Astrocyte of the cerebellum (primary cell): ENCODE data around the gene KRT15.

Experiments used
- DNase-seq: peaks from one replicate; pipeline ENCODE4 v3.0.0-alpha.2; 2011; ENCODE audit warnings: low read depth
- H3K4me3 ChIP-seq: 2 replicates; pipeline ENCODE4 v1.5.1; 2011; ENCODE audit warnings: mild to moderate bottlenecking, low read depth, low read length, moderate library complexity
- in situ Hi-C: cut with HindIII; loops from 2 replicates; pipeline ENCODE4 v1.10.0; 2017; ENCODE audit warnings: low sequenced_read_pairs
- TF ChIP-seq, protein P1 (sequence below): IDR thresholded peaks from 2 replicates; pipeline ENCODE4 v1.5.1; 2012; ENCODE audit warnings: low read length, low read depth, moderate library complexity, mild to moderate bottlenecking; ENCODE audit errors: missing control alignments

The KRT15 gene

DNA sequence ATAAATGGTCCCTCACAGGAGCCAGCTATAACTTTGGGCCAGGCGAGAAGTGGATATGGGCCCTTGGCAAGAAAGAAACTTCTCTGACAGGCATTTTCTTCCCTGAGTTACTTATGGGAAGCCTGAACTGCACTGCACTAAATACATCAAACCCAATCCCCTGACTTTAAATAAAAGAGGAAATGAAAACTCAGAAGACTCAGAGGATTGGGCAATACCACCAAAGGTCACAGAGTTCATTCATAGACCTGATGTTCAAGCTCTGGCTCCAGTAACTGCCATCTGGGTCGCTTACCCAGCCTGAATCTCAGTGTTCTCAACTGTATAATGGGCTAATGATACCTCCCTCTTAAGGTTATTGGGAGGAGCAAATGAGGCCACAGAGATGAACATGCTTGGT, 38.6 kb downstream of the KRT15 start:
- DNase-seq, result no peak
- TF ChIP-seq, protein P1, sequence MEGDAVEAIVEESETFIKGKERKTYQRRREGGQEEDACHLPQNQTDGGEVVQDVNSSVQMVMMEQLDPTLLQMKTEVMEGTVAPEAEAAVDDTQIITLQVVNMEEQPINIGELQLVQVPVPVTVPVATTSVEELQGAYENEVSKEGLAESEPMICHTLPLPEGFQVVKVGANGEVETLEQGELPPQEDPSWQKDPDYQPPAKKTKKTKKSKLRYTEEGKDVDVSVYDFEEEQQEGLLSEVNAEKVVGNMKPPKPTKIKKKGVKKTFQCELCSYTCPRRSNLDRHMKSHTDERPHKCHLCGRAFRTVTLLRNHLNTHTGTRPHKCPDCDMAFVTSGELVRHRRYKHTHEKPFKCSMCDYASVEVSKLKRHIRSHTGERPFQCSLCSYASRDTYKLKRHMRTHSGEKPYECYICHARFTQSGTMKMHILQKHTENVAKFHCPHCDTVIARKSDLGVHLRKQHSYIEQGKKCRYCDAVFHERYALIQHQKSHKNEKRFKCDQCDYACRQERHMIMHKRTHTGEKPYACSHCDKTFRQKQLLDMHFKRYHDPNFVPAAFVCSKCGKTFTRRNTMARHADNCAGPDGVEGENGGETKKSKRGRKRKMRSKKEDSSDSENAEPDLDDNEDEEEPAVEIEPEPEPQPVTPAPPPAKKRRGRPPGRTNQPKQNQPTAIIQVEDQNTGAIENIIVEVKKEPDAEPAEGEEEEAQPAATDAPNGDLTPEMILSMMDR, result no peak
- no peak overlapping the region for H3K4me3 ChIP-seq
- in situ Hi-C loops, result no loop called here

DNA sequence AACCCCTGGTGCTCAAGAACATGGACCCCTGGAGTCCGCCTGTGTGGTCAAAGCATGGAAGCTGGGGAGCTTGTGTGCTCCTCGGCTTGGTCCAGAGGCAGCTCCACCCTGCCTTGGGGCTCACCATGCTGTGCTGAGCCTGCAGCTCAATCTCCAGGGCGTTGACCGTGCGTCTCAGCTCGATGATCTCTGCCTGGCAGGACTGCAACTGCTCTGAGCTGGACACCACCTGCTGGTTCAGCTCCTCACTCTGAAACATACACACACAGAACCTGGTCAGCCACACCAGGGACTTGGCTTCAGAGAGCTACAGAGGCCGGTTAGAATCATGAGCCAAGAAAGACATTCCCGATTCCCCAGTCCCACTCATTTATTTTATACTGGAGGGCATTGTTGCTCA, 40.5 kb downstream of the KRT15 start:
- in situ Hi-C loops, result no loop called here
- DNase-seq, result no peak
- H3K4me3 ChIP-seq, result no peak overlapping the region
- TF ChIP-seq, protein P1, result no peak

DNA sequence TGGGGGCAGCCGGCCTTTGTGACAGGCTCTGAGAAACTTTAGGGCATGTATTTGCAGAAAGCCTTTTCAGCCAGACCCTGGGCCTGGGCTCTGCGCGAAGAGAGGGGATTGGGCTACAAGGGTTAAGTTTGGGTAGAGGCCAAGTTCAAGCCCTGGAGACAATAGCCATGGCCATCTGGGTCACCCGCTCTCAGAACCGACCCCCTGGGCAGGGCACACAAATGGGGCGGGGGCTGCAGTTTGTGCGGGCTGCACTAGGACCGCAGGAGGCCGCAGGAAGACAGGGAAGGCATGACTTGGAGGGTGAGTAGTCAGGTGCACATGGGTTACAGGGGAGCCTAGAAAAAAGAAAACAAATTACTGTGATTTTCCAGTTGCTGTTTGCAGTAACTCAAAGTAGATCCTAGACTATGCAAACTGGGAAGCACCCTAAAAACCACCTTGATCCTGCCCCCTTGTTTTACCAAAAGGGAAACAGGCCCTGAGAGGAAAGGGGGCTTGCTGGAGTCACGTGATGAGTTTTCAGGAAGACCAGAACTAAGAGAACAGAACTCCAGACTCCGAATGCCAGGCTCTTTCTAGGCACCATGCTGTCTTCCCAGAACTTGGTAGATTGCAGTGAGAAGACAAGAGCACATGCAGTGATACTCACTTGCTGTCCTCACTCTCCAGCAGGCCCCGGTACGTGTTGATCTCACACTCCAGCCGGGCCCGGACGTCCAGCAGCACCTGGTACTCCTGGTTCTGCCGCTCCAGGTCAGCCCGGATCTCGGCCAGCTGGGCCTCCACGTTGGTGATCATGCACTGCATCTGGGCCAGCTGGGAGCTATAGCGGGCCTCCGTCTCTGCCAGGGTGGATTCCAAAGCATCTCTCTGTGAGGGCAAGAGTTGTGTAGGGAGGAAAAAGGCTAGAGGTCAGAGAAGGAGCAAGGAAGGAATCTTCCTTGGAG, 41.5 kb downstream of the KRT15 start:
- no peak overlapping the region for H3K4me3 ChIP-seq
- in situ Hi-C loops, result no loop called here
- TF ChIP-seq, protein P1, result no peak
- no peak for DNase-seq

DNA sequence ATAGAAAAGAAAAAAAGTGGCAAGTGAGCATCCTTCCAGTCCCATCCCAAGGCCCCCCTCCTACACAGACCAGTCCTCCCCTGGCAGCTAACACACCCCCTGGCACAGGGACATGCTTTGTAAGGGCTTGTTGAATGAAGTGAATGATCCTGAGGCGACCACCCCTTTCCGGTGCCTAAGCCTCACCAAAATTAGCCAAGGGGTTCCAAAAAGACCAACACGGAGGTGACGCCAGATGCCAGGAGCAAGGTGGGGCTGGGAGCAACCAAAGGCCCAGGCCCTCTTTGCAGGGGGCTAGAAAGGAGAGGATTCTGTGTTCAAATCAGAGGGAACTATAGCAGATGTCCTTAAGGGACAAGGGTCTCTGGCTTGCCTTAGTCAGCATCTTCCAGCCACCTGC, 43.3 kb downstream of the KRT15 start:
- H3K4me3 ChIP-seq, result no peak overlapping the region
- TF ChIP-seq, protein P1, result no peak
- no peak for DNase-seq
- in situ Hi-C loops, result no loop called here

DNA sequence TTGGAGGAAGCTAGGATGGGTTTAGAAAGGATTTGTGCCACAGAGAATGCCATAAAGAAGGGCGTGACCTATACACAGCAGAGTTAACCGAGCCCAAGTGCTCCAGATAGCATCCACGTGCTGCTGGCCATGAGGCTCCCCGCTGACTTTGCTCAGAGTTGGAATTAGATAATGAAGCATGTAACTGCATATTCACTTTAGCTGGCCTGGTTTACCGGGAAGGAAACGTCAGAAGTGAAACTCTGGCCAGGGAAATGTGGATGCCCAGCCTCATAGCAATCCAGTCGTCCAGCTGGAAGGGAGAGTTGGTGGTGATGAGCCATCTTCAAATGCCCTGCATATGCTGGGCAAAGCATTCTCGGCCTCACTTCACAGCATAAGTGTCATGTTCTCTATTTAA, 43.8 kb downstream of the KRT15 start:
- in situ Hi-C loops, result no loop called here

DNA sequence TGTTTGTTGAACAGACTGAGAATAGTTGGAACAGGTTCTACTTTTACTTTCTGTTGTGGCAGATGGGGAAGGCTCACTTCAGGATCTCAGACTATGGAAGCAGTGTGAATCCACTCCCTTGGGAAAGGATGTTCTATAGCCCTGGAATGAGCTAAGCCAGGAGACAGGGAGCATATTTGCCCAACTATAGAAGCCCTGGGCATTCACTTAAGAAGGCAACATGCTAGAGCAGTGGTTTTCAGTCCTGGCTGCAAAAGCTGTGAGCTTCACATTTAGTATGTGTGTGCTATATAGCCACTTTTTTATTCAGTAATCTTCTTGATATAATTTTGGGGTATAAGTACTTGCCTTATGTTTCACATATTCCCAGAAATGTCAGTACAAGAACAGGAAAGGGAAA, 50.3 kb downstream of the KRT15 start:
- DNase-seq, result no peak

More for the DNA sequence above, 43.8 kb downstream of the KRT15 start:
- peak; percentile 12 for DNase-seq
- H3K4me3 ChIP-seq, result no peak overlapping the region
- TF ChIP-seq, protein P1, result no peak

More for the DNA sequence above, 50.3 kb downstream of the KRT15 start:
- in situ Hi-C loops, result no loop called here
- no peak overlapping the region for H3K4me3 ChIP-seq
- TF ChIP-seq, protein P1, result no peak
